GM13977 (cell line): Measurements from ENCODE around the gene CDC14B.

Experiments used
- DNase-seq: peaks from one replicate; pipeline ENCODE4 v3.0.0; 2012; ENCODE audit warnings: low spot score
- in situ Hi-C: fragments of 300-500 bp; cut with MboI; formaldehyde crosslinking; loops from one replicate; pipeline ENCODE4 v1.12.0; 2022; ENCODE audit warnings: low sequenced_read_pairs, low pct_unique_long_range_greater_than_20kb, mixed read lengths, inconsistent platforms; ENCODE audit not compliant: unreplicated experiment
- TF ChIP-seq, protein P1 (sequence below): IDR thresholded peaks from 2 replicates; pipeline ENCODE4 v1.5.1; 2012; ENCODE audit warnings: mild to moderate bottlenecking, control low read depth; ENCODE audit not compliant: insufficient read depth; ENCODE audit errors: extremely low read depth, missing control alignments

The CDC14B gene

DNA sequence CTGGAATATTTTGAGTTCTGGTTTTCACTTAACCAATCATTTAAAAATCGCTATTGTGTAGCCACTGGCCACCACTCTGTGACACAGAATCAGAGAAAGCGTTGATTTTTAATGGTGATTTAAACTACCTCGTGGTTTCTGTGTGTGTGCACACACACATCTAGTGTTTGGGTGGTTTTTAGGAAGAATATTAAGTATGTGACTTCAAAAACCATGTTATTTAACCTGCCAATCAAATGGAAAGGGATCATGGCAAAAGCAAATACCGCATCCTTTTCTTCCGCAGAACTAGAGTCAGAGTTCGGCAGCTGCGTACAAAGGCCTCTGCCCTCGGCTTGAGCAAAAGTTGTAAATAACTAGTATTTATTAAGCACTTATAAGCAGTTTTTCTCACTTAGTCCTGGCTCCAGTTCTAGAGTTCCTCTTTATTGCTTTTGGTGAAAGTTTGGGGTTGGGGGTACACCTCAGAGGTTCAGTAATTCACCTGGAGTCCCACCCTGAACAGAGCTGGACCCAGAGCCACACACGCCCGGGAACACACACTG lies 129.0 kb downstream of the CDC14B start:
- in situ Hi-C loops = no loop called here
- TF ChIP-seq, protein P1, sequence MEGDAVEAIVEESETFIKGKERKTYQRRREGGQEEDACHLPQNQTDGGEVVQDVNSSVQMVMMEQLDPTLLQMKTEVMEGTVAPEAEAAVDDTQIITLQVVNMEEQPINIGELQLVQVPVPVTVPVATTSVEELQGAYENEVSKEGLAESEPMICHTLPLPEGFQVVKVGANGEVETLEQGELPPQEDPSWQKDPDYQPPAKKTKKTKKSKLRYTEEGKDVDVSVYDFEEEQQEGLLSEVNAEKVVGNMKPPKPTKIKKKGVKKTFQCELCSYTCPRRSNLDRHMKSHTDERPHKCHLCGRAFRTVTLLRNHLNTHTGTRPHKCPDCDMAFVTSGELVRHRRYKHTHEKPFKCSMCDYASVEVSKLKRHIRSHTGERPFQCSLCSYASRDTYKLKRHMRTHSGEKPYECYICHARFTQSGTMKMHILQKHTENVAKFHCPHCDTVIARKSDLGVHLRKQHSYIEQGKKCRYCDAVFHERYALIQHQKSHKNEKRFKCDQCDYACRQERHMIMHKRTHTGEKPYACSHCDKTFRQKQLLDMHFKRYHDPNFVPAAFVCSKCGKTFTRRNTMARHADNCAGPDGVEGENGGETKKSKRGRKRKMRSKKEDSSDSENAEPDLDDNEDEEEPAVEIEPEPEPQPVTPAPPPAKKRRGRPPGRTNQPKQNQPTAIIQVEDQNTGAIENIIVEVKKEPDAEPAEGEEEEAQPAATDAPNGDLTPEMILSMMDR = no peak
- DNase-seq = no peak

DNA sequence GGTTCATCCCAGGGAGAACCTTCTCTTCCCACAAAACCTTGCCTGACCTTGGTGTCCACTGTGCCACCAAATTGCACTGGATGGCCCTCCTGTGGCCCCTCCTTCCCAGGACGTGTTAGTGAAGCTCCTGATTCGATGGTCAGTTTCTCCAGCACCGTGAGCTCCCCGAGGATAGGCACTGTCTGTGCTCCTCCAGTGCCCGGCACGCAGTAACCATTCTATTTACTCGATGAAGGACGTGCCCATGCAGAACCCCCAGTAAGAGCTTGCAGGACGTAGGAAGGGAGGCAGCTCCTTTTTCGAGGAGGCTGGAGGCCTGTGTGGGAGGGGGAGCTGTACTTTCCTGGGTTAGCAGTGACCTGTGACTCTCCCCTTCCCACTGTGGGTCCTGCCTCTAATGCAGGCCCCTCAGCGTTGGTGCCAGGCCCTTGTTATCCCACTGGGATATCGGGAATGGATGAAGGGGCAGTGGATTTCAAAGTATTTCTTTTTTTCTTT lies 130.1 kb downstream of the CDC14B start:
- TF ChIP-seq, protein P1 = no peak
- DNase-seq = no peak
- in situ Hi-C loops = no loop called here

- in situ Hi-C loops = no loop called here
- DNase-seq = no peak
- TF ChIP-seq, protein P1 = no peak
Observed at GRCh38 chr9:96487949-96488348, 131.7 kb downstream of the CDC14B start.

- no peak for DNase-seq
- in situ Hi-C loops = no loop called here
- TF ChIP-seq, protein P1 = no peak
Observed at GRCh38 chr9:96487029-96487396, 132.6 kb downstream of the CDC14B start.

DNA sequence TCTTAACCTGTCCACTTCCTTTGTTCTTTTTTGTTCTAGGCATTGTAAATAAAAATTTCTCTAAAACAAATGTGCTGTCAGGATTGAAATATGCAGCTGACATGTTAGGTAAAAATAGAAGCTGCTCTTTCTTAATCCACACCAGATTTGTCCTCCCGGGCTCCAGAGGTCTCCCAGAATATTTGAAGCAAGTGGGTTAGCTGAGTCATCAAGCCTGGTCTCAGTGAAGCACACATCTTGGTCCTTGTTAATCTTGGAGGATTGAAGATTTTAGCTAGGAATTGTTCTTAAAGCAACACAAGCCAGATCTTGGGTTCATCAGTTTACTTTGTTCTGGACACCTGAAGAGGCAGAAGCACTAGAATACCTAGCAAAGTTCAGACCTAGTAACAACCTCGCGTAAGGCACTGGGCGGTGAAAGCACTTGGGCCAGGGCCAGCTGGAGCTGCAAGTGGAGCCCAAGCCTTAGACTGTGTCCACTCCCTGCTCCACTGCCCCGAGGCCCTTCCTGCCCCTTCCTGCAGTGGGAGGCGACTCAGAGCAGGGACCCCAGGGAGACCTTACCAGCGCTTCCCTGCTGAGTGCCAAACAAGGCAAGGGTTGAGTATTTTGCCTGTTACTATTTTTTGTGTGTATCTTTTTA lies 133.1 kb downstream of the CDC14B start:
- DNase-seq = no peak
- in situ Hi-C loops = no loop called here
- TF ChIP-seq, protein P1 = no peak

GRCh38 chr9:96485280-96485679 lies 134.4 kb downstream of the CDC14B start:
- in situ Hi-C loops = no loop called here
- no peak for DNase-seq
- TF ChIP-seq, protein P1 = no peak
